ENCODE results near the gene ETDC. TPM values are rescaled to one million over a fixed set of nuclear protein-coding genes. Genes with fewer than 3 reads are reported as not detected.

Gene ETDC
- total RNA-seq, 1 experiment from 2014 or later: not detected

DNA sequence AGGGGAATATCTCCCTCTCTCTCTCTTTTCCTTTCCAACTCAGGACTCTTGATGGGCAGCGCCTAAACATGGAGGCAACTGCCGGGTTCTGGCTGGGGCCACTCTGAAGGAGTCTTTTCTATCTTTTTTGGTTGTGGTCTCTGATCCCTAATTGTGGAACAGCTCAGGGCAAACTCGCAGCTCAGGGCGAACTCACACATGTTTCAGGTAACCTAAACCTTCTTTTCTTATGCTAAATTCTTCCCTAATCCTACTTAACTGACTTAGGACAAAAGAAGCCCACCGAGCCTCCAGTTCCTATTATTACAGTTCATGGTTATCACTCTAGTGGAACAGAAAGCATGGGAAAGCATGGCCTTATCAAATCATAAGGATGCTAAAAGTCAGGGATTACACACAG, 36.1 kb upstream of the ETDC start:
- ChIA-PET CTCF (no interaction called here), POLR2A (no interaction called here)
- no peaks in the 10 kb centered on the region for H3K27me3 Mint-ChIP-seq (ENCODE audit: low read depth)
- peaks cover 12% of the 10 kb centered on the region; the same call in 1 of the 2 replicates for H3K36me3 Mint-ChIP-seq
- ATAC-seq (peak; percentile 77), DNase-seq (ENCODE audit: low spot score) (no peak)
- TF ChIP-seq CREM (CRISPR knock-in tag; IDR thresholded peaks at IDR 0.05): no peak
- TF ChIP-seq ZNF138 (CRISPR knock-in tag; conservative IDR thresholded peaks at IDR 0.05): no peak
- TF ChIP-seq GTF2I (CRISPR knock-in tag; conservative IDR thresholded peaks at IDR 0.05): no peak
- no peak for TF ChIP-seq FOXK1 (CRISPR knock-in tag; IDR thresholded peaks at IDR 0.05)
- TF ChIP-seq FOXP1 (CRISPR knock-in tag; IDR thresholded peaks at IDR 0.05; ENCODE audit: borderline replicate concordance): no peak
- no peak for TF ChIP-seq RELA (CRISPR knock-in tag; IDR thresholded peaks at IDR 0.05; ENCODE audit: borderline replicate concordance)
- TF ChIP-seq, protein P1, sequence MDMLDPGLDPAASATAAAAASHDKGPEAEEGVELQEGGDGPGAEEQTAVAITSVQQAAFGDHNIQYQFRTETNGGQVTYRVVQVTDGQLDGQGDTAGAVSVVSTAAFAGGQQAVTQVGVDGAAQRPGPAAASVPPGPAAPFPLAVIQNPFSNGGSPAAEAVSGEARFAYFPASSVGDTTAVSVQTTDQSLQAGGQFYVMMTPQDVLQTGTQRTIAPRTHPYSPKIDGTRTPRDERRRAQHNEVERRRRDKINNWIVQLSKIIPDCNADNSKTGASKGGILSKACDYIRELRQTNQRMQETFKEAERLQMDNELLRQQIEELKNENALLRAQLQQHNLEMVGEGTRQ (CRISPR knock-in tag; IDR thresholded peaks at IDR 0.05): no peak
- no peak for TF ChIP-seq ERG (CRISPR knock-in tag; IDR thresholded peaks at IDR 0.05)
- peaks cover 25% of the 10 kb centered on the region for H3K9me3 Mint-ChIP-seq
- H3K4me3 Mint-ChIP-seq: peak overlapping the region; percentile 31
- H3K4me1 Mint-ChIP-seq: peaks cover 25% of the 10 kb centered on the region
- H3K27ac Mint-ChIP-seq: peak overlapping the region; percentile 91

DNA sequence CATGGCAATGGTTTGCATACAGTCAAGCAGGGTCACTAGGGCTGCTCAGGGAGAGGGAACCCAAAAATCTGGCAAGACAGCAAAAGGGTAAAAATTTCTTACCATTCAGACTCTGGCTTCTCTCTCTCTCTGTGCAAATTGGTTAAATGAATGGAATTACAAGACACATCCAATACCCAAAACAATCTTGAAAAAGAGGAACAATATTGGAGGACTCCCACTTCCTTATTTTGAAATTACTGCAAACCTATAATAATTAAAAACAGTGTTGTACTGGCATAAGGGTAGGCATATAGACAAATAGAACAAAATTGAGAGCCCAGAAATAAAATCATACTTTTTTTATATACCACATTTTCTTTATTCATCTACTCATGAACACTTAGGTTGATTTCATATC, 33.3 kb upstream of the ETDC start:
- H3K27me3 Mint-ChIP-seq (ENCODE audit: low read depth): peaks cover 2% of the 10 kb centered on the region
- ChIA-PET CTCF (no interaction called here), POLR2A (no interaction called here)
- TF ChIP-seq JAZF1 (CRISPR knock-in tag; IDR thresholded peaks at IDR 0.05): no peak
- no peak for TF ChIP-seq E2F1 (CRISPR knock-in tag; IDR thresholded peaks at IDR 0.05)
- no peak for TF ChIP-seq ELF4 (CRISPR knock-in tag; IDR thresholded peaks at IDR 0.05; ENCODE audit: low read depth)
- TF ChIP-seq MXD4 (CRISPR knock-in tag; IDR thresholded peaks at IDR 0.05; ENCODE audit: borderline replicate concordance): no peak
- TF ChIP-seq E2F5 (CRISPR knock-in tag; IDR thresholded peaks at IDR 0.05): no peak
- no peak for TF ChIP-seq OVOL2 (CRISPR knock-in tag; IDR thresholded peaks at IDR 0.05; ENCODE audit: borderline replicate concordance)
- no peak for TF ChIP-seq SOX15 (CRISPR knock-in tag; IDR thresholded peaks at IDR 0.05)
- TF ChIP-seq, protein P2, sequence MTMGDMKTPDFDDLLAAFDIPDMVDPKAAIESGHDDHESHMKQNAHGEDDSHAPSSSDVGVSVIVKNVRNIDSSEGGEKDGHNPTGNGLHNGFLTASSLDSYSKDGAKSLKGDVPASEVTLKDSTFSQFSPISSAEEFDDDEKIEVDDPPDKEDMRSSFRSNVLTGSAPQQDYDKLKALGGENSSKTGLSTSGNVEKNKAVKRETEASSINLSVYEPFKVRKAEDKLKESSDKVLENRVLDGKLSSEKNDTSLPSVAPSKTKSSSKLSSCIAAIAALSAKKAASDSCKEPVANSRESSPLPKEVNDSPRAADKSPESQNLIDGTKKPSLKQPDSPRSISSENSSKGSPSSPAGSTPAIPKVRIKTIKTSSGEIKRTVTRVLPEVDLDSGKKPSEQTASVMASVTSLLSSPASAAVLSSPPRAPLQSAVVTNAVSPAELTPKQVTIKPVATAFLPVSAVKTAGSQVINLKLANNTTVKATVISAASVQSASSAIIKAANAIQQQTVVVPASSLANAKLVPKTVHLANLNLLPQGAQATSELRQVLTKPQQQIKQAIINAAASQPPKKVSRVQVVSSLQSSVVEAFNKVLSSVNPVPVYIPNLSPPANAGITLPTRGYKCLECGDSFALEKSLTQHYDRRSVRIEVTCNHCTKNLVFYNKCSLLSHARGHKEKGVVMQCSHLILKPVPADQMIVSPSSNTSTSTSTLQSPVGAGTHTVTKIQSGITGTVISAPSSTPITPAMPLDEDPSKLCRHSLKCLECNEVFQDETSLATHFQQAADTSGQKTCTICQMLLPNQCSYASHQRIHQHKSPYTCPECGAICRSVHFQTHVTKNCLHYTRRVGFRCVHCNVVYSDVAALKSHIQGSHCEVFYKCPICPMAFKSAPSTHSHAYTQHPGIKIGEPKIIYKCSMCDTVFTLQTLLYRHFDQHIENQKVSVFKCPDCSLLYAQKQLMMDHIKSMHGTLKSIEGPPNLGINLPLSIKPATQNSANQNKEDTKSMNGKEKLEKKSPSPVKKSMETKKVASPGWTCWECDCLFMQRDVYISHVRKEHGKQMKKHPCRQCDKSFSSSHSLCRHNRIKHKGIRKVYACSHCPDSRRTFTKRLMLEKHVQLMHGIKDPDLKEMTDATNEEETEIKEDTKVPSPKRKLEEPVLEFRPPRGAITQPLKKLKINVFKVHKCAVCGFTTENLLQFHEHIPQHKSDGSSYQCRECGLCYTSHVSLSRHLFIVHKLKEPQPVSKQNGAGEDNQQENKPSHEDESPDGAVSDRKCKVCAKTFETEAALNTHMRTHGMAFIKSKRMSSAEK (CRISPR knock-in tag; IDR thresholded peaks at IDR 0.05; ENCODE audit: borderline replicate concordance): no peak
- TF ChIP-seq, protein P3, sequence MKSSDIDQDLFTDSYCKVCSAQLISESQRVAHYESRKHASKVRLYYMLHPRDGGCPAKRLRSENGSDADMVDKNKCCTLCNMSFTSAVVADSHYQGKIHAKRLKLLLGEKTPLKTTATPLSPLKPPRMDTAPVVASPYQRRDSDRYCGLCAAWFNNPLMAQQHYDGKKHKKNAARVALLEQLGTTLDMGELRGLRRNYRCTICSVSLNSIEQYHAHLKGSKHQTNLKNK (CRISPR knock-in tag; IDR thresholded peaks at IDR 0.05): no peak
- TF ChIP-seq ZNF232 (CRISPR knock-in tag; IDR thresholded peaks at IDR 0.05): no peak
- no peak for TF ChIP-seq ZNF219 (CRISPR knock-in tag; IDR thresholded peaks at IDR 0.05; ENCODE audit: borderline replicate concordance)
- no peak for TF ChIP-seq GTF2I (CRISPR knock-in tag; conservative IDR thresholded peaks at IDR 0.05)
- H3K4me3 Mint-ChIP-seq: no peak overlapping the region
- DNase-seq (ENCODE audit: low spot score) (no peak), ATAC-seq (no peak)
- H3K27ac Mint-ChIP-seq: no peak overlapping the region
- peaks cover 39% of the 10 kb centered on the region for H3K9me3 Mint-ChIP-seq
- peaks cover 23% of the 10 kb centered on the region for H3K36me3 Mint-ChIP-seq
- peaks cover 25% of the 10 kb centered on the region for H3K4me1 Mint-ChIP-seq

Measured in WTC11 (cell line).